ENCODE results near the gene ROBO3. TPM values are rescaled to one million over a fixed set of nuclear protein-coding genes. Genes with fewer than 3 reads are reported as not detected.
A peak's percentile ranks its signal among the peaks of the same experiment; 100 is the strongest.

Gene ROBO3
- polyA plus RNA-seq, 4 donors: 4.5 to 16.1 (median 11.4) TPM

GRCh38 chr11:124894606-124895430 lies 29.6 kb downstream of the ROBO3 start:
- no peak for FAIRE-seq

GRCh38 chr11:124895471-124895971 lies 30.3 kb downstream of the ROBO3 start:
- DNase-seq (no peak), FAIRE-seq (no peak)
- H3K36me3 ChIP-seq (ENCODE audit: control insufficient read depth in 3 of 3, insufficient read depth in 2 of 3, low read depth in 1 of 3, low read length in 3 of 3): no peaks in the 10 kb centered on the region
- H3K27ac ChIP-seq (ENCODE audit: low read depth in 1 of 3, low read length in 2 of 3): no peak overlapping the region
- H3K4me1 ChIP-seq (ENCODE audit: control insufficient read depth in 3 of 3, insufficient read depth in 2 of 3, low read depth in 1 of 3, low read length in 2 of 3): no peaks in the 10 kb centered on the region
- 84 to 90% (median 86%) methylated on average over 20 of the region's 20 CpGs for WGBS, 3 donors
- no peak overlapping the region for H3K4me3 ChIP-seq (ENCODE audit: low read depth in 1 of 3, low read length in 3 of 3)
- peaks cover 0 to 17% (median 0%) of the 10 kb centered on the region in 3 donors for H3K27me3 ChIP-seq (ENCODE audit: control insufficient read depth in 3 of 3, insufficient read depth in 3 of 3, low read length in 3 of 3)
- no peaks in the 10 kb centered on the region for H3K9me3 ChIP-seq (ENCODE audit: control insufficient read depth in 2 of 2, insufficient read depth in 1 of 2, low read depth in 1 of 2, low read length in 1 of 2)

More at GRCh38 chr11:124894606-124895430, 29.6 kb downstream of the ROBO3 start:
- peaks cover 0 to 15% (median 0%) of the 10 kb centered on the region in 3 donors for H3K27me3 ChIP-seq (ENCODE audit: control insufficient read depth in 3 of 3, insufficient read depth in 3 of 3, low read length in 3 of 3)
- no peak overlapping the region for H3K27ac ChIP-seq (ENCODE audit: low read depth in 1 of 3, low read length in 2 of 3)
- H3K4me3 ChIP-seq (ENCODE audit: low read depth in 1 of 3, low read length in 3 of 3): no peak overlapping the region
- H3K9me3 ChIP-seq (ENCODE audit: control insufficient read depth in 2 of 2, insufficient read depth in 1 of 2, low read depth in 1 of 2, low read length in 1 of 2): no peaks in the 10 kb centered on the region
- no peaks in the 10 kb centered on the region for H3K36me3 ChIP-seq (ENCODE audit: control insufficient read depth in 3 of 3, insufficient read depth in 2 of 3, low read depth in 1 of 3, low read length in 3 of 3)
- no peaks in the 10 kb centered on the region for H3K4me1 ChIP-seq (ENCODE audit: control insufficient read depth in 3 of 3, insufficient read depth in 2 of 3, low read depth in 1 of 3, low read length in 2 of 3)
- no peak for DNase-seq
- WGBS, 3 donors: 58 to 63% (median 61%) methylated on average over 4 of the region's 4 CpGs

- 81 to 89% (median 85%) methylated on average over 16 of the region's 16 CpGs for WGBS, 3 donors
- H3K27ac ChIP-seq (ENCODE audit: low read depth in 1 of 3, low read length in 2 of 3): peak overlapping the region in 1 of 3 donors; percentile 71
These were observed 31.0 kb downstream of the ROBO3 start for GRCh38 chr11:124896071-124896750.

GRCh38 chr11:124896821-124897391 lies 31.7 kb downstream of the ROBO3 start:
- peak overlapping the region in 1 of 3 donors; percentile 22 for H3K4me3 ChIP-seq (ENCODE audit: low read depth in 1 of 3, low read length in 3 of 3)

More at GRCh38 chr11:124896071-124896750, 31.0 kb downstream of the ROBO3 start:
- Histone ChIP-seq H3K36me3 (ENCODE audit: control insufficient read depth in 3 of 3, insufficient read depth in 2 of 3, low read depth in 1 of 3, low read length in 3 of 3) (no peaks in the 10 kb centered on the region), H3K9me3 (ENCODE audit: control insufficient read depth in 2 of 2, insufficient read depth in 1 of 2, low read depth in 1 of 2, low read length in 1 of 2) (no peaks in the 10 kb centered on the region), H3K4me1 (ENCODE audit: control insufficient read depth in 3 of 3, insufficient read depth in 2 of 3, low read depth in 1 of 3, low read length in 2 of 3) (no peaks in the 10 kb centered on the region), H3K4me3 (ENCODE audit: low read depth in 1 of 3, low read length in 3 of 3) (peak overlapping the region in 1 of 3 donors; percentile 22), H3K27me3 (ENCODE audit: control insufficient read depth in 3 of 3, insufficient read depth in 3 of 3, low read length in 3 of 3) (peaks cover 0 to 14% (median 0%) of the 10 kb centered on the region in 3 donors)
- DNase-seq (no peak), FAIRE-seq (no peak)

GRCh38 chr11:124897674-124898262 lies 32.5 kb downstream of the ROBO3 start, which contains the start of gene ROBO4:
TSS of gene ROBO4 (minus strand) at chr11:124897865. CDS start at chr11:124897795, 70 bp downstream.
- peak within 1 kb of the TSS in 1 of 3 donors; percentile 22 for H3K4me3 ChIP-seq (ENCODE audit: low read depth in 1 of 3, low read length in 3 of 3)
- H3K36me3 ChIP-seq (ENCODE audit: control insufficient read depth in 3 of 3, insufficient read depth in 2 of 3, low read depth in 1 of 3, low read length in 3 of 3): no peaks in the 10 kb centered on the region
- H3K4me1 ChIP-seq (ENCODE audit: control insufficient read depth in 3 of 3, insufficient read depth in 2 of 3, low read depth in 1 of 3, low read length in 2 of 3): no peaks in the 10 kb centered on the region
- peak within 1 kb of the TSS in 1 of 3 donors; percentile 71 for H3K27ac ChIP-seq (ENCODE audit: low read depth in 1 of 3, low read length in 2 of 3)
- 37 to 51% (median 39%) methylated on average over 12 of the region's 12 CpGs for WGBS, 3 donors
- no peak for FAIRE-seq
- H3K27me3 ChIP-seq (ENCODE audit: control insufficient read depth in 3 of 3, insufficient read depth in 3 of 3, low read length in 3 of 3): peaks cover 0 to 12% (median 0%) of the 10 kb centered on the region in 3 donors
- no peaks in the 10 kb centered on the region for H3K9me3 ChIP-seq (ENCODE audit: control insufficient read depth in 2 of 2, insufficient read depth in 1 of 2, low read depth in 1 of 2, low read length in 1 of 2)
- no peak for DNase-seq

More at GRCh38 chr11:124896821-124897391, 31.7 kb downstream of the ROBO3 start:
- FAIRE-seq (no peak), DNase-seq (no peak)
- H3K9me3 ChIP-seq (ENCODE audit: control insufficient read depth in 2 of 2, insufficient read depth in 1 of 2, low read depth in 1 of 2, low read length in 1 of 2): no peaks in the 10 kb centered on the region
- H3K36me3 ChIP-seq (ENCODE audit: control insufficient read depth in 3 of 3, insufficient read depth in 2 of 3, low read depth in 1 of 3, low read length in 3 of 3): no peaks in the 10 kb centered on the region
- H3K27ac ChIP-seq (ENCODE audit: low read depth in 1 of 3, low read length in 2 of 3): peak overlapping the region in 1 of 3 donors; percentile 71
- WGBS, 3 donors: 73 to 83% (median 81%) methylated on average over 9 of the region's 9 CpGs
- H3K27me3 ChIP-seq (ENCODE audit: control insufficient read depth in 3 of 3, insufficient read depth in 3 of 3, low read length in 3 of 3): peaks cover 0 to 14% (median 0%) of the 10 kb centered on the region in 3 donors
- H3K4me1 ChIP-seq (ENCODE audit: control insufficient read depth in 3 of 3, insufficient read depth in 2 of 3, low read depth in 1 of 3, low read length in 2 of 3): no peaks in the 10 kb centered on the region

- no peak overlapping the region for H3K4me3 ChIP-seq (ENCODE audit: low read depth in 1 of 3, low read length in 3 of 3)
- H3K4me1 ChIP-seq (ENCODE audit: control insufficient read depth in 3 of 3, insufficient read depth in 2 of 3, low read depth in 1 of 3, low read length in 2 of 3): no peaks in the 10 kb centered on the region
- no peaks in the 10 kb centered on the region for H3K36me3 ChIP-seq (ENCODE audit: control insufficient read depth in 3 of 3, insufficient read depth in 2 of 3, low read depth in 1 of 3, low read length in 3 of 3)
- FAIRE-seq (no peak), DNase-seq (no peak)
- peaks cover 0 to 9% (median 0%) of the 10 kb centered on the region in 3 donors for H3K27me3 ChIP-seq (ENCODE audit: control insufficient read depth in 3 of 3, insufficient read depth in 3 of 3, low read length in 3 of 3)
- H3K9me3 ChIP-seq (ENCODE audit: control insufficient read depth in 2 of 2, insufficient read depth in 1 of 2, low read depth in 1 of 2, low read length in 1 of 2): no peaks in the 10 kb centered on the region
- H3K27ac ChIP-seq (ENCODE audit: low read depth in 1 of 3, low read length in 2 of 3): peak overlapping the region in 1 of 3 donors; percentile 71
- WGBS, 3 donors: 68 to 69% (median 68%) methylated on average over 3 of the region's 3 CpGs
These were observed 33.0 kb downstream of the ROBO3 start for GRCh38 chr11:124898263-124898680.

- Histone ChIP-seq H3K4me3 (ENCODE audit: low read depth in 1 of 3, low read length in 3 of 3) (no peak overlapping the region), H3K4me1 (ENCODE audit: control insufficient read depth in 3 of 3, insufficient read depth in 2 of 3, low read depth in 1 of 3, low read length in 2 of 3) (no peaks in the 10 kb centered on the region), H3K27me3 (ENCODE audit: control insufficient read depth in 3 of 3, insufficient read depth in 3 of 3, low read length in 3 of 3) (peaks cover 0 to 12% (median 0%) of the 10 kb centered on the region in 3 donors), H3K36me3 (ENCODE audit: control insufficient read depth in 3 of 3, insufficient read depth in 2 of 3, low read depth in 1 of 3, low read length in 3 of 3) (no peaks in the 10 kb centered on the region), H3K27ac (ENCODE audit: low read depth in 1 of 3, low read length in 2 of 3) (peak overlapping the region in 1 of 3 donors; percentile 56), H3K9me3 (ENCODE audit: control insufficient read depth in 2 of 2, insufficient read depth in 1 of 2, low read depth in 1 of 2, low read length in 1 of 2) (no peaks in the 10 kb centered on the region)
- 51 to 54% (median 52%) methylated on average over 5 of the region's 5 CpGs for WGBS, 3 donors
- FAIRE-seq (no peak), DNase-seq (no peak)
These were observed 33.5 kb downstream of the ROBO3 start for GRCh38 chr11:124898711-124899110.
